HG03060 (cell line): ENCODE data around the gene FBLN1.

ENCODE experiments used
- ATAC-seq: cut with Tn5 transposase; IDR thresholded peaks from one replicate; pipeline ENCODE4 v1.9.1; 2021; ENCODE audit warnings: low read depth, moderate number of reproducible peaks; ENCODE audit not compliant: unreplicated experiment

FBLN1 gene

GRCh38 chr22:45503050-45503815, 550 bp downstream of the FBLN1 start:
- no peak for ATAC-seq

GRCh38 chr22:45503816-45504372, 1.2 kb downstream of the FBLN1 start:
- ATAC-seq: no peak

GRCh38 chr22:45504373-45505341, 2.0 kb downstream of the FBLN1 start:
- no peak for ATAC-seq

GRCh38 chr22:45505991-45506747, 3.5 kb downstream of the FBLN1 start:
- ATAC-seq: no peak

- ATAC-seq: no peak
Observed at GRCh38 chr22:45506816-45507360, 4.2 kb downstream of the FBLN1 start.

GRCh38 chr22:45507798-45508197, 5.1 kb downstream of the FBLN1 start:
- no peak for ATAC-seq

GRCh38 chr22:45508814-45509213, 6.1 kb downstream of the FBLN1 start:
- no peak for ATAC-seq

GRCh38 chr22:45510376-45511232, 7.9 kb downstream of the FBLN1 start:
- no peak for ATAC-seq

- no peak for ATAC-seq
Observed at GRCh38 chr22:45511847-45512261, 9.2 kb downstream of the FBLN1 start.

GRCh38 chr22:45512363-45512762, 9.7 kb downstream of the FBLN1 start:
- ATAC-seq: no peak

GRCh38 chr22:45515676-45516075, 13.0 kb downstream of the FBLN1 start:
- ATAC-seq: no peak

GRCh38 chr22:45516163-45516562, 13.5 kb downstream of the FBLN1 start:
- ATAC-seq: no peak

- no peak for ATAC-seq
Observed at GRCh38 chr22:45516923-45517675, 14.4 kb downstream of the FBLN1 start.

GRCh38 chr22:45518136-45518535, 15.5 kb downstream of the FBLN1 start:
- ATAC-seq: no peak

- ATAC-seq: no peak
Observed at GRCh38 chr22:45518580-45518991, 15.9 kb downstream of the FBLN1 start.

- ATAC-seq: no peak
Observed at GRCh38 chr22:45521178-45521577, 18.5 kb downstream of the FBLN1 start.

GRCh38 chr22:45522462-45522861, 19.8 kb downstream of the FBLN1 start:
- no peak for ATAC-seq

- ATAC-seq: no peak
Observed at GRCh38 chr22:45524157-45524556, 21.5 kb downstream of the FBLN1 start.

GRCh38 chr22:45524966-45525365, 22.3 kb downstream of the FBLN1 start:
- no peak for ATAC-seq
